Omental fat pad (tissue), 4 donors: ENCODE data around the gene TOX4. TPM values are rescaled to one million over a fixed set of nuclear protein-coding genes. Genes with fewer than 3 reads are reported as not detected.

ENCODE experiments used
- ATAC-seq: fragments of 150-250 bp; one replicate; pipeline ENCODE4 v1.9.1; 2016; ENCODE audit warnings: mild to moderate bottlenecking, moderate library complexity; ENCODE audit not compliant: low FRiP score
- DNase-seq: peaks from one replicate; pipeline ENCODE4 v3.0.0-alpha.2; 2019; ENCODE audit warnings: low spot score
- CTCF ChIP-seq, 3 donors: fragments of 450-650 bp; IDR thresholded peaks; one replicate each; pipeline ENCODE4 v1.5.1; 2016 to 2017; ENCODE audit warnings: antibody characterized with exemption in 3 of 3, mild to moderate bottlenecking in 3 of 3, moderate library complexity in 2 of 3
- total RNA-seq, 4 donors: library from RNA; depleted of rRNA; stranded (reverse); fragments of >200 nt; gene quantifications; one replicate each; pipeline ENCODE4 v1.1.0, GENCODE V29; 2016

The TOX4 gene
- total RNA-seq, 4 donors from 2014 or later = 37.8 to 79.6 (median 56.8) TPM

GRCh38 chr14:21525962-21526671 lies 49.1 kb downstream of the TOX4 start, which contains the start of gene SALL2:
Gene SALL2, minus strand, starts transcription at chr14:21526346. Its CDS starts 219 bp downstream, at chr14:21526127.
- peak; percentile 90 for ATAC-seq

GRCh38 chr14:21526672-21527317 lies 49.8 kb downstream of the TOX4 start:
- ATAC-seq = peak; percentile 12
- no peak for TF ChIP-seq CTCF (IDR thresholded peaks at IDR 0.05)
- no peak for DNase-seq

More at GRCh38 chr14:21525962-21526671, 49.1 kb downstream of the TOX4 start, which contains the start of gene SALL2:
- TF ChIP-seq CTCF (IDR thresholded peaks at IDR 0.05) = no peak
- DNase-seq = peak; percentile 48

- no peak for ATAC-seq
- TF ChIP-seq CTCF (IDR thresholded peaks at IDR 0.05) = no peak
- no peak for DNase-seq
Observed at GRCh38 chr14:21527318-21527679, 50.3 kb downstream of the TOX4 start.

GRCh38 chr14:21528381-21529348 lies 51.7 kb downstream of the TOX4 start:
- TF ChIP-seq CTCF (IDR thresholded peaks at IDR 0.05) = no peak
- ATAC-seq (no peak), DNase-seq (no peak)

GRCh38 chr14:21529515-21529914 lies 52.5 kb downstream of the TOX4 start:
- ATAC-seq (no peak), DNase-seq (no peak)
- TF ChIP-seq CTCF (IDR thresholded peaks at IDR 0.05) = no peak

- no peak for DNase-seq
- no peak for ATAC-seq
- TF ChIP-seq CTCF (IDR thresholded peaks at IDR 0.05) = no peak
Observed at GRCh38 chr14:21533294-21533693, 56.3 kb downstream of the TOX4 start.
